HG02840 (cell line): ENCODE measurements around the gene SLC30A2.

ENCODE experiments used
- ATAC-seq: cut with Tn5 transposase; IDR thresholded peaks from one replicate; pipeline ENCODE4 v1.9.1; 2021; ENCODE audit warnings: mild to moderate bottlenecking, moderate library complexity, moderate number of reproducible peaks; ENCODE audit not compliant: unreplicated experiment, low FRiP score

The SLC30A2 gene

GRCh38 chr1:26070963-26071342 is 25.0 kb upstream of the SLC30A2 start:
- ATAC-seq, result no peak

- ATAC-seq, result no peak
Measured at GRCh38 chr1:26070296-26070962, 24.5 kb upstream of the SLC30A2 start.

- no peak for ATAC-seq
Measured at GRCh38 chr1:26069941-26070295, 24.0 kb upstream of the SLC30A2 start.

- ATAC-seq, result no peak
Measured at GRCh38 chr1:26067432-26067911, 21.6 kb upstream of the SLC30A2 start, which contains the start of gene TRIM63. Gene TRIM63 (minus strand): TSS chr1:26067630. CDS start chr1:26067494, 136 bp downstream.

GRCh38 chr1:26066857-26067256 is 20.9 kb upstream of the SLC30A2 start:
- no peak for ATAC-seq

- ATAC-seq, result no peak
Measured at GRCh38 chr1:26066160-26066559, 20.2 kb upstream of the SLC30A2 start.

- no peak for ATAC-seq
Measured at GRCh38 chr1:26064553-26064952, 18.6 kb upstream of the SLC30A2 start.

GRCh38 chr1:26060832-26061574 is 15.1 kb upstream of the SLC30A2 start:
- no peak for ATAC-seq

GRCh38 chr1:26059906-26060305 is 14.0 kb upstream of the SLC30A2 start:
- ATAC-seq, result no peak

- ATAC-seq, result no peak
Measured at GRCh38 chr1:26058052-26058595, 12.2 kb upstream of the SLC30A2 start.

GRCh38 chr1:26057189-26057588 is 11.3 kb upstream of the SLC30A2 start:
- no peak for ATAC-seq

- ATAC-seq, result no peak
Measured at GRCh38 chr1:26055041-26055440, 9.1 kb upstream of the SLC30A2 start.

GRCh38 chr1:26053718-26054560 is 8.0 kb upstream of the SLC30A2 start:
- ATAC-seq, result no peak

GRCh38 chr1:26050248-26050640 is 4.3 kb upstream of the SLC30A2 start:
- ATAC-seq, result no peak

- no peak for ATAC-seq
Measured at GRCh38 chr1:26049531-26050247, 3.8 kb upstream of the SLC30A2 start.

GRCh38 chr1:26047278-26047874 is 1.5 kb upstream of the SLC30A2 start:
- ATAC-seq, result no peak

GRCh38 chr1:26046246-26047095 is 553 bp upstream of the SLC30A2 start:
- no peak for ATAC-seq

GRCh38 chr1:26044971-26045721 is 772 bp downstream of the SLC30A2 start:
- no peak for ATAC-seq
